GM19397 (cell line): ENCODE results near the gene NKPD1.
A peak's percentile ranks its signal among the peaks of the same experiment; 100 is the strongest.

Experiments used
- ATAC-seq: cut with Tn5 transposase; IDR thresholded peaks from one replicate; pipeline ENCODE4 v1.9.1; 2021; ENCODE audit warnings: mild to moderate bottlenecking, moderate library complexity; ENCODE audit not compliant: unreplicated experiment

Gene NKPD1

GRCh38 chr19:45141203-45141900 lies 19.4 kb downstream of the NKPD1 start:
- ATAC-seq, result no peak

DNA sequence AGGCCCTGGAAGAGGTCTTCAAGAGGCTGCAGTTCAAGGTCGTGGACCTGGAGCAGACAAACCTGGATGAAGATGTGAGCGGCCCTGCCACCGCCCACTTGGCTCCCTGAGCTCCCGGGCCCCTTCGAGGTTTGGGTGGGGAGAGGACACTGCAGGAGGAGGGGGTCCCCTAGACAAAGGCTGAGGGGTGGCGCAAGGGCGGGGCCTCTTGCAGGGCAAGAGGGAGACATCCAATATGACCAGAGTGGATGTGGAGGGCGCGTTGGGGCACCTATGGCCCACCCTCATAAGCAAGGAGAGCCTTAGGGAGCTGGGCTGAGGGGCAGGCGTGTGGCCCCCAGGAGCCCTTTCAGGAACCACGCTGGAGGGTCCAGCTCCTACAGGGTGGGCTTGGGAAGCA lies 20.2 kb downstream of the NKPD1 start:
- no peak for ATAC-seq

DNA sequence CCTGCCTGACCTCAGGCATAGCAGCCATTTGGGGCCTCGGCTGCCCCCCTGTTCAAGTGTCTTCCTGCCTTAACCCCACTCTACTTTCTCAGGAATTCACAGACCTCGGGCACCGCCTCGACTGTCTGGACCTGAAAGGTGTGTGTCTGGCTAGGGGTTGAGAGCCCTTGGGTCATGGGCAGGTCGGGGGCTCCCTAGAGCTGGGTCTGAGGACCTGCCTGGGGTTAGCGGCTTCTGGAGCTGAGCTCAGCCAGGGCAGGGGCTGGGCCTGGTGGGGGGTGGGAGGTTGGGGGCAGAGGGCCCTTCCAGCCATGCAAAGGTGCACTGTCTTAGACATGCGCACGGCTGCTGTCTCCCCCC lies 20.7 kb downstream of the NKPD1 start:
- no peak for ATAC-seq

DNA sequence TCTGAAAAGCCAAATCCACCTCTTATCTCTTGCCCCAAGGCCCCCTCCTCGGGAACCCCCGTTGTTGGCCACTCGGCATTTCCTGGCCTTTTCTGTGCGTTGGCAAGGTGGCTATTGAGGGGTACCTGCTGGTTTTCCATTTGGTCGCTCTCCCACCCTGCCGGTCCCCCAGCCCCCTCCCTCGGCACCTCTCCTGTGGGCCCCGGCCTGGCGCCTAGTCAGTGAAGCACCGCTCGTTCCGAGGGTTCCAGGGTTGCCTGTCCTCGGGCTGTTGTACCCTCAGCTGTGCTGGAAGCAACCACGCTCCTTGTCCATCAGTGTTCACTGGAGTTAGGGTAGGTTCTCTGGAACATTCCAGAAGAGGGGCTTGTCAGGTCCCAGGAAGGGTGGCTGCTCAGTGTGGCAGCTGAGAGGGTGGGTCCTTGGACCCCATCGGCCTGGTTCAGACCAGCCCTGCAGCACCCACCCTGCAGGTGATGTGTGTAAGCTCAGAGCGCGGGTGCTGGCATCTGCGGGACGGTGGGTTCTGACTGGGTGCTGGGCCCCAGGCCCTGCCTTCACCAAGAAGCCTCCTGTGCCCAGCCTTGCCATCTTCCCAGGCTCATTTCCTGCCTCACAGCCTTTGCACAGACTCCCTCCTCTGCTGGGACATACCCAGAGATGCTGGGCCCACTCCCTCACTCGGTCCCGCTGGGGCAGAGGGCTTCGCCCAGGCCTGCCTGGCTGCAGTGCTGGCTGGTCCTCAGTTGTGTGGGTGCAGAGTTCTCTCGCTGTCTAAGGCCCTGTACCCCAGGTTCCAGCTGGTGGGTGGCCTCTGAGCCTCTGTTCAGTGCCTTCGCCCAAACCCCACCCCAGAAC lies 21.3 kb downstream of the NKPD1 start:
- ATAC-seq, result no peak

- ATAC-seq, result no peak
Measured at GRCh38 chr19:45138303-45138751, 22.5 kb downstream of the NKPD1 start.

- ATAC-seq, result peak; percentile 71
Measured at GRCh38 chr19:45137179-45137761, 23.5 kb downstream of the NKPD1 start.

DNA sequence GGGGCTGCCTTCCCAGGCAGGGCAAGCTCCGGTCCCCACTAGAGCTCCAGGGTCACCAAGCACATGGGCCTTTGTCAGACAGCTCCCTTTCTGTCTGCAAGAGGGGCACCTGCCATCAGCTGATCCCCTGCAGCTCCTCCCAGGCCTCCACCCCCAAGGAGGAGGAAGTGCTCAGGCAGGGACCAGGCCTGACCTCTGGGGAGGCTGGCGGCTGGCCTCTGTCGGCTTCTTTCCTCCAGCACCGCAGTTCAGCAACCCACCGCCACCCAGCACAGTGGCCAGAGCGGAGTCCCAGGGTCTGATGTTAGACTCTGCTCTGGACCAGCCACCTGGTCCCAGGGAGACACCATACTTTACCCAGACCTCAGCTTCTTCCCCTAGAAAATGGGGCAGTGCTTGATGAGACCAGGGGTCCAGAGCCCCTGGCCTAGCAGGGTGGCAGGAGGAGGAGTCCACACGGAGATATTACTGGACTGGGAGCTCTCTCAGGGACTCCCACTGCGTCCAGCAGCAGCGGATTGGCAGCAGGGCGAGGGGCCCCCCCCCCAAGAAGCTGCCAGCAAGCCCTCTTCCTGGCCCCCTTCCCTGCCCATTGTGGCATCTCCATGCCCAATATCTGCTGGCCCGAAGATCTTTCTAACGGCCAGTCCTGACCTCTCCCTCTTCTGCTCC lies 24.1 kb downstream of the NKPD1 start:
- ATAC-seq, result no peak

GRCh38 chr19:45135176-45135885 lies 25.5 kb downstream of the NKPD1 start:
- no peak for ATAC-seq

GRCh38 chr19:45133661-45134060 lies 27.1 kb downstream of the NKPD1 start:
- ATAC-seq, result no peak

DNA sequence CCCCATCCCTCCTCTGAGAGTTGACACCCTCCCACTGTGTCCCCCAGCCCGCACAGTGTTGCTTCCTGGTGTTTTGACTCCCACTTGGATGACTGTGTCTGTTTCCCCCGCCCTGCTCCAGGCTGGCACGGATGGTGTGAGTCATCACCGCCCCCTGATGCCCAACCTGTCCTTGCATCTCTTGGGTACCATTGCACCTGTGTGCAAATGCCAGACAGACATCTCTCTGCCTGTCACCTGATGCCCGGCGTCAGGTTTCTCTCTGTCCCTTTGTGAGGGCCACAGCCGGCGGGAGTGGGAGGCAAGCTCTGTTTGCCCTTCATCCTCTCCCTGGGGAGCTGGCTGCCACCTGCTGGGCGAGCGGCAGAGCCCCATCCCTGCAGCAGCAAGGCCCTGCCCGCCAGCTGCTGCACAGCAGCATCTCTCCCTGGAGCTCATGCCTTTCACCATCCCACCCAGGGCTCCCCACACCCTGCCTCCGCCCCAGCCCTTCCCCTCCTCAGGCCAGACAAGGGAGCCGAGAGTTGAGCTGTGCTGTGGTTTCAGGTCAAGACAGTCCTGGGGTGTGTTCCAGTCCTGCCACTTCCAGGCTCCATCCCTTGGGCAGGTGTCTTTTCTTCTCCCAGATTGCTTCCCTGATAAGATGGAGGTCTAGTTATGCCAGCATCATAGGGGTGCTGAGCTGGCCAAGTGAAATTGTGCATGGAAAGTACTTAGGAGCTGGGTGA lies 29.7 kb downstream of the NKPD1 start:
- no peak for ATAC-seq

DNA sequence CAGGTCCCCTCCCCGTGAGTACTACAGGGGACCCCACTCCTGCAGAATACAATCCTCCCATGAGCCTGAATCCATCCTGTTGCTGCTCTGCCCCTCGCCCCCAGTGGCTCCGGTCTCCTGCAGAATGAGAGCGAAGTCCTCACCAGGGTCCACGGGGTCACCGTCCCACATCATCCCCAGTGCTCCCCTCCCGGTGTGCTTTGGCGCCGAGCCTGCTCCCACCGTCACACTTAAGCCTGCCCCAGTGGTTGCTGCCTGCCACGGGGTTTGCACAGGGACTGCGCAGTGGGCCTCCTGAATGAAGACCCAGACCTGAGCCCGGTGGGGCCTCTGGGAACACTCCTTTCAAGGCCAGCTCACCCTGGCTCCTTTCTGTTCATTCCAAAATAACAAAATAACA lies 30.5 kb downstream of the NKPD1 start:
- ATAC-seq, result no peak

DNA sequence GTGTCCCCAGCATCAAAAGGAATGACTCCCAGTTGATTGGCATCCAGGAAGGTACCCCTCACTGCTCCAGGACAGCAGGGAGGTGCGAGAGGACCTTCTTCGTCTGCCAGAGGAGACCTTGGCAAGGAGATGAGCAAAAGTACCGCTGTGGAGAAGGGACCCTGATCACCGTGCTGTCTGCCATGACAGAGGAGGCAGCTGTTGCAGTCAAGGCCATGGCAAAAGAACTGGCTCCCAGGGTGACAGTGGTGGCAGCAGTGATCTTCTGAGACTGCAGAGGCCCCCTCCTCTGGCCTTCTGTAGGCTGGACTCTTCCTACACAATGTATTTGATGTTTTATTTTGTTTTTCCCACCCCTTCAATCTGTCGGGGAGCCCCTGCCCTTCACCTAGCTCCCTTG lies 32.0 kb downstream of the NKPD1 start:
- no peak for ATAC-seq

- ATAC-seq, result no peak
Measured at GRCh38 chr19:45128146-45128545, 32.6 kb downstream of the NKPD1 start.

DNA sequence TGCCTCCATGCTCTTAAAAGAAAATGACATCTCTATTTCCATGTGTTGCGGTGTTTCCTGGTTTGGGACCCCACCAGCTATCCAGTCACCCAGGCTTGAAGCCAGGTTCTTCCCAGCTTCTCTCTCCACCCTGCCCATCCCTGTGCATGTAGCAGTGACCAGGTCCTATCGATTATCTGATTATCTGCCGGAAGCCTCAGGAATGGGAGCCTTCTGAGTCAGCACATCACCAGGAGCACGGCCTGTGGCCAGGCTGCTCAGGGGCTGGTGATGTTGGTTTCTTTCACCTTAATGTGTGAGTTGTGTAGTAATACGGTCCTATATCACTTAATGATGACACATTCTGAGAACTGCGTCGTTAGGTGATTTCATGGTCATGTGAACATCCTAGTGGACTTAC lies 34.1 kb downstream of the NKPD1 start:
- ATAC-seq, result no peak

DNA sequence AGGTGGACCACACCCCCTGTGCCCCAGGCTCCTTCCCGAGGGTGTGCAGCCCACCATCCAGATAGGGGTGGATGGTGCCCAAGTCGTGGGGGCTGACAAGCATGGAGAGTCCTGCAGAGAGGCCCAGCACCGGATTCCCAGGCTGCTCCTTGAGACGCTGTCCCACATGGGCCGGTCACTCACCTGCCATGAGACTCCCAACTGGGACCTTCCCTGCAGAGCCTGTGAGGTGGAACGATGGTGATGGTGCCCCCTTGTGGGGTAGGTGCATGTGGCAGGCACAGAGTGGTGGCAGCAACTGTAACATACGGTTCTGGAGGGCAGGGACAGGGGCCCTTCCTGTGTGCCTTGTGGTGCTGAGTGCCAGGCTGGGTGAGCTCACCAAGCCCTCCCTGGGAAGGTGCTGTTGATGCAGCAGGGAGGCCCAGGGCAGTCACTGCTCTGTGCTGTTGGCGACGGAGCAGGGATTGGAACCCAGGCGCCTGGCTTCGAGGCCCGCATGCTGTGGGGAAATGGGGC lies 34.7 kb downstream of the NKPD1 start:
- ATAC-seq, result no peak

DNA sequence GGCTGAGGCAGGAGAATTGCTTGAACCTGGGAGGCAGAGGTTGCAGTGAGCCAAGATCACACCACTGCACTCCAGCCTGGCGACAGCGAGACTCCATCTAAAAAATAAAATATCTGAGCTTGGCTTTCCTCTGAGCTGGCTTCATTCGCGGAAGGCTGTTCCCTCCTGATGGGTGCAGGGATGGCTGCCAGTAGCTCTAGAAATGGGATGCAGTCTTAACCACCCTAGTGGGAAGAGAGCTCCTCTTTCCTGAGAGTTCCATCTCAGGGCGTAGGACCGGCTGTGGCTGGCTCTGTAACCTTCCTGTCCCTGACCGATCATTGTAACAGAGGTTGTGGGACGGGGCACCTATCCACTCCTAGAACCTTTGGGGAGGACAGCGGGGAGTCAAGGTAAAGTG lies 35.4 kb downstream of the NKPD1 start:
- no peak for ATAC-seq

DNA sequence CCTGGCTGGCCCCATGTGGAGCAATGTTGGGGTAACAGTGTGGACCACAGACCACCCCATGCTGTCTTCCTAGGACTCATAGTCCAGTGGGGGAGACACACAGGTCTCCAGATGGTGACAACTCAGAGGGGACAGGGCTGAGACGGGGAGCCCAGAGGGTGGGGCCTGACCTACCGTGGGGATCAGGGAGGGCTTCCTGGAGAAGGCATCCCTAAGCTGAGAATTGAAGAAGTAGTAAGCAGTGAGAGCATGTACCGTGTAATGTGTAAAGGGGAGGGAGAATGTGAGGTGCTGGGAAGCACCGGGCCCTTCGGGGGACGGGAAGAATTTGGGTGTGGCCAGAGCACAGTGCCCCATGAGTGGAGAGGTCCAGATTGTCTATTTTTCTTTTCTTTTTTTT lies 36.8 kb downstream of the NKPD1 start:
- ATAC-seq, result no peak

- ATAC-seq, result no peak
Measured at GRCh38 chr19:45123440-45123850, 37.3 kb downstream of the NKPD1 start.

- no peak for ATAC-seq
Measured at GRCh38 chr19:45122832-45123231, 38.0 kb downstream of the NKPD1 start.

DNA sequence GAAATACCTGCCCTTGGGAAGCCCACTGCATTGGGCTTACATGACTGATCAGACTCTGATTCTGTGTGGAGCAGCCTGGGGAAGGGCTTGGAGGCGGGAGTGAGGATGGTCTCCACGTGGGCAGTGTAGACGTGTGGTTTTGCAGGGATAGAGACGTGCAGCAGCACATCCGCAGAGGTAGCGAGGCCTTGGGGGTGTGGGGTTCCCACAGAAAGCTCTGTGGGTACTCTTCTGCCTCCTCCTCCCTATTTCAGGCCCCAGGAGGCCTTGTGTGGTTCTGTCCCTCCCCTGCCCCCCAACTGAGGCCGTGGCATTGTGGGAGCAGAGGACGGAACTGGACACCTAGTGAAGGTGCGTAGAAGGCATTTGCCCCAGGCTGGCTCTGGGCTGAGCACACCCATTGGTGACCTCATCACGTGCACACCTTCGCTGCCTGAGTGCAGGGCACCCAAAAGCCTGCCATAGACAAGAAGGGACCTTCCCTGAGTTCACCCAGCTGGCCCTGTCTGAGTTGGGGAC lies 38.9 kb downstream of the NKPD1 start:
- no peak for ATAC-seq
